Breast epithelium (tissue), 3 donors: ENCODE results near the gene CABLES2.

ENCODE experiments used
- POLR2A ChIP-seq: fragments of 450-650 bp; IDR thresholded peaks from one replicate; pipeline ENCODE4 v1.6.1; 2016; ENCODE audit warnings: antibody characterized with exemption, mild to moderate bottlenecking, moderate library complexity
- POLR2AphosphoS5 ChIP-seq, 3 donors: sonication (generic); formaldehyde crosslinking; IDR thresholded peaks; one replicate each; pipeline ENCODE4 v1.6.1; 2017; ENCODE audit warnings: antibody characterized with exemption in 3 of 3
- TF ChIP-seq, protein P1 (sequence below), 3 donors: fragments of 450-650 bp; IDR thresholded peaks; one replicate each; pipeline ENCODE4 v1.5.1; 2016 to 2017; ENCODE audit warnings: antibody characterized with exemption in 3 of 3, mild to moderate bottlenecking in 3 of 3, moderate library complexity in 3 of 3

DNA sequence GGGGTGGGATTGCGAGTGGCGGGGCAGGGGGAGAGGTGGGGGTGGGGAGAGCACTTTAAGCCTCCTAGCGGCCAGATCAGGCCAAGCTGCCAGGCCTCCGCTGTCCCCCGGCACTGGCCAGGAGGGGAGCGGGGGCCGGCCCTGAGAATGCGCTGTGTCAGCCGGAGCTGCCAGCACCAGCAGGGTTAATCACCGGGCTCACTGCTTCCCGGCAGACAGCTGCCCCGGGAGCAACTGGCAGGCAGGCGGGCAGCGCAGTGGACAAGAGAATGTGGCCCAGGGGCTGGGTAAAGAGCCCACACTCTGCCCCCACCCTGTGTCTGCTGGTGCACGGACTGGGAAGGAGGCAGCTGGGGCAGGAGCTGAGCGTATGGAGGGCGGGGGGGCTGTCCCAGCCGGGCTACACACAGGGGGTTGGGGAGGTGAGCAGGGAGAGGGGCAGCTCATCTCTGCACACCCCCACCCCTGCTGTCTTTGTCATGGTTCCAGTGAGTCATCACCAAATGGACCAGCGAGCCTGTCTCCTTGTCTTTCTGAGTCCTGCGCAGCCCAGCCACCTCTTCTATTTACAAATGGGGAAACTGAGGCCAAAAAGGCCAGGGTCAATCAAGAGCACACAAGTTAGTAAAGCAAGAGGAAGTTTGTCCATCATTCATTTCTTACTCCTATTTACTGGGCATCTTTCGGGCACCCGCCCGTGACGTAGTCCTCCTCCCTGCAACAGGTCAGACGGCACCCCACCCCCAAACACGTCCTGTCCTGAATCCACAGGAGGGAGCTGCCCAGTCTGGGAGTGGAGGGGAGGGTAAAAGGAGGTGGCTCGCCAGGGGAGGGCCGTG lies 37.9 kb downstream of the CABLES2 start:
- TF ChIP-seq POLR2A (no peak), POLR2AphosphoS5 (IDR thresholded peaks at IDR 0.05) (no peak)
- TF ChIP-seq, protein P1, sequence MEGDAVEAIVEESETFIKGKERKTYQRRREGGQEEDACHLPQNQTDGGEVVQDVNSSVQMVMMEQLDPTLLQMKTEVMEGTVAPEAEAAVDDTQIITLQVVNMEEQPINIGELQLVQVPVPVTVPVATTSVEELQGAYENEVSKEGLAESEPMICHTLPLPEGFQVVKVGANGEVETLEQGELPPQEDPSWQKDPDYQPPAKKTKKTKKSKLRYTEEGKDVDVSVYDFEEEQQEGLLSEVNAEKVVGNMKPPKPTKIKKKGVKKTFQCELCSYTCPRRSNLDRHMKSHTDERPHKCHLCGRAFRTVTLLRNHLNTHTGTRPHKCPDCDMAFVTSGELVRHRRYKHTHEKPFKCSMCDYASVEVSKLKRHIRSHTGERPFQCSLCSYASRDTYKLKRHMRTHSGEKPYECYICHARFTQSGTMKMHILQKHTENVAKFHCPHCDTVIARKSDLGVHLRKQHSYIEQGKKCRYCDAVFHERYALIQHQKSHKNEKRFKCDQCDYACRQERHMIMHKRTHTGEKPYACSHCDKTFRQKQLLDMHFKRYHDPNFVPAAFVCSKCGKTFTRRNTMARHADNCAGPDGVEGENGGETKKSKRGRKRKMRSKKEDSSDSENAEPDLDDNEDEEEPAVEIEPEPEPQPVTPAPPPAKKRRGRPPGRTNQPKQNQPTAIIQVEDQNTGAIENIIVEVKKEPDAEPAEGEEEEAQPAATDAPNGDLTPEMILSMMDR (IDR thresholded peaks at IDR 0.05), result no peak
